Coronary artery (tissue), 2 donors: ENCODE data around the gene RALGDS.

Experiments
- DNase-seq: peaks from one replicate; pipeline ENCODE4 v3.0.0-alpha.2; 2017; ENCODE audit warnings: low spot score
- H3K27ac ChIP-seq, 2 donors: fragments of 200-600 bp; sonication (generic); one replicate each; pipeline ENCODE4 v1.5.1; 2016 to 2019
- H3K4me3 ChIP-seq: fragments of 200-600 bp; sonication (generic); 2 replicates; pipeline ENCODE4 v1.5.1; 2016; ENCODE audit warnings: mild to moderate bottlenecking, moderate library complexity
- TF ChIP-seq, protein P1 (sequence below): fragments of 200-600 bp; sonication (generic); IDR thresholded peaks from one replicate; pipeline ENCODE4 v1.5.1; 2019; ENCODE audit warnings: antibody characterized with exemption

The RALGDS gene

DNA sequence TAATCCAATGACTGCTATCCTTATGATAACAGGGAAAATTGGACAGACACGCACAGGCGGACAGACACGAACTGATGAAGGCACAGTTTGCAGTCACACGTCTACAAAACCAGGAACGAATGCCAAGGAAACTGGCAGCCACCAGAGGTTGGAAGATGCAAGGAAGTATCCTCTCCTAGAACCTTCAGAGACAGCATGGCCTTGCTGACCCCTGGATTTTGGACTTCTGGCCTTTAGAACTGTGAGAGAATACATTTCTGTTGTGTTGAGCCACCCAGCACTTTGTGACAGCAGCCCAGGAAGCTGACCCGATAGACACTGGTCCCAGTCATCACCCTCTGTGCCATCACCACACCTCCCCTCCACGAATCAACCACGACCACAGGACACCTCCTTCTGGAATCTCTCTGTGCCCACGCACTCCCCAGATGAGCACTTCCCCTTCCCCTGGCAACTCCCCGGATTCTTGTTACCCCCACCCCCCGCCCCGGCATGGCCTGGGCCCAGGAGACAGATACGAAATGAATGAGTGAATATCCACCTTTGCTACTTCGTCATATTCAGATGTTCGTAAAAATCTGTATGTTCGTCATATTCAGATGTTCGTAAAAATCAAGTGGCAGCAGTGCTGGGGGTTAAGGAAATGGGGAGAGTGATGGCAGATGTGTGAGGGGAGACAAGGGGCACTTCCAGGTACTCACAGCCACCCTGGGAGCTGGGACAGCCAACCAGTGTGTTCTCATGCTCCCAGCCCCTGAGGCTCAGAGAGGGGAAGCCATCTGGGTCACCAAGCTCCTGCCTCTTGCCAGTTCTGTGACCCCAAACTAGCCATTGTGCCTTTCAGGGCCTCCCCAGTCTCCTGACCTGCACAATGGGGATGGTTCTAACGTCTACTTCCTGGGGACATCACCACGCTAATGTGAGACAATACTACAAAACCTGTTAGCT, 24.1 kb upstream of the RALGDS start:
- no peak for DNase-seq
- TF ChIP-seq, protein P1, sequence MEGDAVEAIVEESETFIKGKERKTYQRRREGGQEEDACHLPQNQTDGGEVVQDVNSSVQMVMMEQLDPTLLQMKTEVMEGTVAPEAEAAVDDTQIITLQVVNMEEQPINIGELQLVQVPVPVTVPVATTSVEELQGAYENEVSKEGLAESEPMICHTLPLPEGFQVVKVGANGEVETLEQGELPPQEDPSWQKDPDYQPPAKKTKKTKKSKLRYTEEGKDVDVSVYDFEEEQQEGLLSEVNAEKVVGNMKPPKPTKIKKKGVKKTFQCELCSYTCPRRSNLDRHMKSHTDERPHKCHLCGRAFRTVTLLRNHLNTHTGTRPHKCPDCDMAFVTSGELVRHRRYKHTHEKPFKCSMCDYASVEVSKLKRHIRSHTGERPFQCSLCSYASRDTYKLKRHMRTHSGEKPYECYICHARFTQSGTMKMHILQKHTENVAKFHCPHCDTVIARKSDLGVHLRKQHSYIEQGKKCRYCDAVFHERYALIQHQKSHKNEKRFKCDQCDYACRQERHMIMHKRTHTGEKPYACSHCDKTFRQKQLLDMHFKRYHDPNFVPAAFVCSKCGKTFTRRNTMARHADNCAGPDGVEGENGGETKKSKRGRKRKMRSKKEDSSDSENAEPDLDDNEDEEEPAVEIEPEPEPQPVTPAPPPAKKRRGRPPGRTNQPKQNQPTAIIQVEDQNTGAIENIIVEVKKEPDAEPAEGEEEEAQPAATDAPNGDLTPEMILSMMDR, result no peak
- Histone ChIP-seq H3K27ac (peak overlapping the region in 1 of 2 donors; percentile 56), H3K4me3 (peak overlapping the region; percentile 67)

DNA sequence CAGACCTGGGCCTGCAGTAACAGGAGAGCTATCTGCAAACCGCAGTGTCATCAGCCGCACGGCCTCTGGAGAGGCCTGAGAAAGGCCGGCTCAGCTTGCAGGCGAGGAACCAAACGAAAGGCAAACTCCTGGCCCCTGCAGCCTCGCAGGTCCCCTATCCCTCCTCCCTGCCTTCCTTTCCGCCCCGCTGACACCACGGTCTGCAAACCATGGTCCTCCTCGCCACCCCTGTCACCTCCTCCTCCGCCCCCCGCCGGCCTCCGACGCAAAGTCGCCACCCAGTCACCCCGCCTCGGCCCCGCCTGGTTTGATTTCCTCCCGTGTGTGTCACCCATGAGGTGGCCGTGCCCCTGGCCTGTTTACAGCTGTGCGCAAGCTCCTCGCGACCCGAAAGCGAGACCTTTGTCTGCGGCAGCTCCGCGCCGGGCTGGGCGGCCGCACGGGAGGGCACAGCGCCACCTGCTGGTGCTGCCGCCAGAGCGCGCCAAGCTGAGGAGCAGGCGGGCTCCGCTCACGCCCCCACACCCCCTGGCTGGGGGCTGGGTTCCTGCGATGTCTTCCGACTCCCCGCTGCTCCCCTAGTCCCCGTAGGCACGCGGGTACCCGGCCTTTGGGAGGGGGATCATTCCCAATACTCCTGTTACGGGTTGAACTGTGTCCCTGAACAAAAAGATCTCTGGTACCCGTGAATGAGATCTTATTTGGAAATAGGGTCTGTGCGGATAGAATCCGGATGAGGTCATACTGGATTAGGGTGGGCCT, 23.3 kb upstream of the RALGDS start:
- peak overlapping the region; percentile 67 for H3K4me3 ChIP-seq
- no peak for DNase-seq
- peak overlapping the region in 1 of 2 donors; percentile 56 for H3K27ac ChIP-seq
- TF ChIP-seq, protein P1, result peak; percentile 99

DNA sequence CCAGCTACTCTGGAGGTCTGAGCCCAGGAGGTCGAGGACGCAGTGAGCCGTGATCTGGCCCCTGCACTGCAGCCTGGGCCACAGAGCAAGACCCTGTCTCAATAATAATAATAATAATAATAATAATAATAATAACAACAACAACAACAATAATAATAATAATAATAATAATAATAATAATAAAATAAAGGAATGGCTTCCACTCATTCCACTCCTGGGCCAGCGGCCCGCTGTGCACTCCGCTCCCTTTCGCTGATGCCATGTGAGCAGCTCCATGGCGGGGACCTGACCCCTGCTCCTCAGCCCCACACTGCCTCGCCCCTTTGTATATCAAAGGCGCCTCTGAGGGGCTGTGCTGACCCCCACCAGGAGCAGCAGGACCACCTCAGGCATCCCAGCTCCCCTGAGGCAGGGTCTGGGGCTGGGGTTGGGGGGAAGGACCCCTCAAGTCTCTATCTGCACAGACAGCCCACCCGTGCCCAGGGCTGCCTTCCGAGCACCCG, 22.6 kb upstream of the RALGDS start:
- Histone ChIP-seq H3K4me3 (peak overlapping the region; percentile 67), H3K27ac (peak overlapping the region in 1 of 2 donors; percentile 56)
- DNase-seq, result no peak
- TF ChIP-seq, protein P1, result no peak

DNA sequence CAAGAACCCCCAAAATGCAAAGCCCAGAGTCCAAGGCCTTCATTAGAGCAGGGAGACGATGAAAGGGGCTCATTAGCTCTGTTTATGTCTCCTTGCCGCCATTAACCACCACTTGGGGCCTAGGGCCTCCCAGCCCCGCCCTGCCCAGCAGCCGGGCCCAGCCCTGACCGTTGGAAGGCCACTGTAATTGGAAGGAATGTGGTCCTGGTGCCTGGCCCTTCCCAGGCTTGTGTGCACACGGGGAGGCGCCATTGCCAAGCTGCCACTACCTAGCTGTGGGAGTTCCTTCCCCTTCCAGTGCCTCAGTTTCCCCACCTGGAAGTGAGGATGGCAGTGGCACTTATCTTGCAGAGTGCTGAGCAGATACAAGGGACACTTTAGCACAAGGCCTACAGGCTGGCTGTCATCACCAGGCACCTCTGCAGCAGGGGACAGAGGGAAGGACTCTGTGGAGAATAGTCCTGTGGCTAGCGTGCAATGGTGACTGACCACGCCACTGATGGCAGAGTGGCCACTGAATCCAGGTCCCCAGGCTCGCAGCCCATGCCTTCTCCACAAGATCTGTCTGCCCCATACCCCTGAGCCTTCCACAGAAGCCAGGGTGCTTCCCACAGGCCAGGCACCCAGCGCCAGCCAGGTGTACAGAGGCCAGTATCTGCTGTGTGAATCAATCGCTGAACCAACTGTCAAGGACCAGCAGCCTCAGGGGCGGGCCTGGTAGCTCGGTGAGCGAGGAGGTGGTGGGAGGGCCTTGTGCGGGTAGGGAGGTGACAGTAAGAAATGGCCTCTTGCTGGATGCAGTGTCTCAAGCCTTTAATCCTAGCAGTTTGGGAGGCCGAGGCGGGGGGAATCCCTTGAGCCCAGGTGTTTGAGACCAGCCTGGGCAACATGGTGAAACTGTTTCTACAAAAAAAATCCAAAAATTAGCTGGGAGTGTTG, 21.9 kb upstream of the RALGDS start:
- Histone ChIP-seq H3K4me3 (no peak overlapping the region), H3K27ac (no peak overlapping the region)
- no peak for DNase-seq
- TF ChIP-seq, protein P1, result no peak

DNA sequence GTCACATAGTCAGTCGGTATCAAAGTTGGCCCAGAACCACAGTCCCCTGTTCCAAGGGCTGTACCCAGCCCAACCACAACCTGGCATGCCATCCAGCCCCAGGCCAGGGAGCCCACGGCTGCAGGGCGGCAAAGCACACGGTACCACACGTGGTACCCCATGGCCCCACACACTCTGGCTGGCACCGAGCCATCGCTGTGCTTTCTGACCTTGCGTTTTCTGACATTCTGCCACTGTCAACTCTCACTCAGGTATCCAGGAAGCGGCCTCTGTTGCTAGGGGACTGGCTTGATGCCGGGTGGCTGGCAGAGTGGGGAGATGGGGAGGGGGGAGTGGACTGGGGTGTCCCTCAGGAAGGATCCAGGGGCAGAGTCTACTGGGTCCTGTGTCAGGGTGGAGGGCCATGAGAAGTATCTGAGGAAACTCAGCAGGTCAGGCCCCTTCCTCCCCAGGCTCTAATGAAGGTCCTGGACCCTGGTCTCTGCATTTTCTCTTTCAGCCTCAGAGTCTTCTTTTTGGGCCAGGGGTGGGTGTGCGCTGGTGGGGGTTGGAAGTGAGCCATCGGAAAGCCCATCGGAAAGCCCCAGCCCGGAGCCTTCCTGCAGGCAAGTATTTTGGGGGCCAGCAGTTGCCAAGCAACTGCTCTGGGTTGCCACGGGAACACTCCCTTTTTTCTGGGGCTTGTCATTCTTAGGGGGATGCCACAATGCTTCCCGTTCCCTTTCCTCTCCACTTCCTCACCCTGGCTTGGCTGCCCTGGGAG, 21.0 kb upstream of the RALGDS start:
- H3K27ac ChIP-seq, result no peak overlapping the region
- DNase-seq, result no peak
- H3K4me3 ChIP-seq, result no peak overlapping the region
- TF ChIP-seq, protein P1, result no peak

DNA sequence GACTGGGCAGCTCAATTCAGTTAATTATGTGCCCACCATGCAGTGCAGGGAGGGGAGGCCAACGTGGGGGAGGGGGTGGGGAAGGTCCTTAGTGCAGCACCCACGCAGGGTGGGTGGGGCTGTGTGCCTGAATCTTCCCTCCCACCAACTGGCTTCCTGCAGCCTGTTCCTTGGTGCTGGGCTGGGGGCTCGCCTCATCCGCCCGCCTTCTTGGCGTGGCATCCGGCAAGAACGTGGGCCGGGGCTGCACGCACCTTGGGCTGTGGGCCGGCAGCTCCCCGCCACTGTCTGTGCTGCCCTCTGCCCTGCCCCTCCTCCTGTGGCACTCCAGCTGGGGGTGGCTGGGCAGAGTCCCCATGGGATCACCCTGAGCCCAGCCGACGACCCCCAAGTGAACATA, 19.6 kb upstream of the RALGDS start:
- no peak for DNase-seq
- H3K27ac ChIP-seq, result no peak overlapping the region
- TF ChIP-seq, protein P1, result no peak
- no peak overlapping the region for H3K4me3 ChIP-seq
